IMR-90 (cell line): Measurements from ENCODE around the gene FNDC11. TPM values are rescaled to one million over a fixed set of nuclear protein-coding genes. Genes with fewer than 3 reads are reported as not detected.
A peak's percentile ranks its signal among the peaks of the same experiment; 100 is the strongest.

Experiments used
- ATAC-seq: fragments of 200-7000 bp; cut with Tn5 transposase; 2 replicates; pipeline ENCODE4 v1.9.1; 2020; ENCODE audit warnings: low read depth, mild to moderate bottlenecking, moderate library complexity
- BruUV-seq: library from RNA; stranded (reverse); fragments of 400-500 nt; replicated peaks from 2 replicates; lab custom pipeline; 2021; lab: Mats Ljungman, UMichigan
- CTCF ChIA-PET: fragments of 300-600 bp; formaldehyde crosslinking; extraction: SDS; loops from one replicate; lab custom pipeline; 2021; ENCODE audit warnings: antibody characterized with exemption; lab: Yijun Ruan, JAX
- POLR2A ChIA-PET: fragments of 300-600 bp; sonication (Branson Sonifier 250); formaldehyde crosslinking; loops from one replicate; lab custom pipeline; 2022; ENCODE audit warnings: antibody characterized with exemption; ENCODE audit not compliant: unreplicated experiment; lab: Charles Lee
- DNase-seq: peaks from one replicate; pipeline ENCODE4 v3.0.0; 2013
- H2AFZ ChIP-seq: replicated peaks from 2 replicates; pipeline ENCODE3; 2013; ENCODE audit warnings: low read length, mild to moderate bottlenecking; ENCODE audit not compliant: poor library complexity
- H2AK5ac ChIP-seq: 2 replicates; pipeline ENCODE4 v1.6.1; 2013; ENCODE audit warnings: low read depth, low read length, inconsistent platforms
- H2AK9ac ChIP-seq: replicated peaks from 2 replicates; pipeline ENCODE3; 2013; ENCODE audit warnings: mild to moderate bottlenecking, low read depth, low read length, moderate library complexity; ENCODE audit not compliant: poor library complexity
- H2BK120ac ChIP-seq: 2 replicates; pipeline ENCODE4 v1.6.1; 2013; ENCODE audit warnings: low read depth, low read length, inconsistent platforms
- H2BK15ac ChIP-seq: 3 replicates; pipeline ENCODE4 v1.6.1; 2013; ENCODE audit warnings: low read depth, low read length, inconsistent platforms
- H2BK20ac ChIP-seq: 2 replicates; pipeline ENCODE4 v1.6.1; 2013; ENCODE audit warnings: low read depth, mild to moderate bottlenecking, inconsistent platforms, low read length, moderate library complexity
- H2BK5ac ChIP-seq: 2 replicates; pipeline ENCODE4 v1.6.1; 2013; ENCODE audit warnings: mild to moderate bottlenecking, low read depth, low read length, inconsistent platforms; ENCODE audit not compliant: poor library complexity, severe bottlenecking
- H3K14ac ChIP-seq: replicated peaks from 2 replicates; pipeline ENCODE4 v1.6.1; 2013; ENCODE audit warnings: low read depth, low read length, inconsistent platforms
- H3K18ac ChIP-seq: 2 replicates; pipeline ENCODE4 v1.6.1; 2013; ENCODE audit warnings: low read depth, low read length, control low read depth
- H3K23ac ChIP-seq: 2 replicates; pipeline ENCODE4 v1.6.1; 2013; ENCODE audit warnings: low read depth, low read length, inconsistent platforms
- H3K27ac ChIP-seq: 2 replicates; pipeline ENCODE4 v1.5.1; 2013; ENCODE audit warnings: mild to moderate bottlenecking, control low read depth, low read length; ENCODE audit not compliant: insufficient read depth
- H3K27me3 ChIP-seq: 2 replicates; pipeline ENCODE4 v1.6.1; 2013; ENCODE audit warnings: low read length; ENCODE audit not compliant: control insufficient read depth, insufficient read depth
- H3K36me3 ChIP-seq: 2 replicates; pipeline ENCODE4 v1.6.1; 2013; ENCODE audit warnings: low read length, mixed read lengths; ENCODE audit not compliant: control insufficient read depth, insufficient read depth
- H3K4ac ChIP-seq: 2 replicates; pipeline ENCODE4 v1.6.1; 2013; ENCODE audit warnings: low read depth, low read length, inconsistent platforms
- H3K4me1 ChIP-seq: 2 replicates; pipeline ENCODE4 v1.6.1; 2013; ENCODE audit warnings: low read length, mixed read lengths; ENCODE audit not compliant: control insufficient read depth, insufficient read depth
- H3K4me2 ChIP-seq: 2 replicates; pipeline ENCODE4 v1.6.1; 2013; ENCODE audit warnings: low read depth, mild to moderate bottlenecking, control low read depth, low read length, moderate library complexity
- H3K4me3 ChIP-seq: 2 replicates; pipeline ENCODE4 v1.5.1; 2013; ENCODE audit warnings: low read depth, mild to moderate bottlenecking, control low read depth, low read length, moderate library complexity; ENCODE audit not compliant: insufficient read depth
- H3K56ac ChIP-seq: 2 replicates; pipeline ENCODE4 v1.6.1; 2013; ENCODE audit warnings: low read length, inconsistent platforms; ENCODE audit not compliant: insufficient read depth; ENCODE audit errors: extremely low read depth
- H3K79me1 ChIP-seq, 2 experiments: 2 replicates each; pipeline ENCODE4 v1.6.1; 2013; ENCODE audit warnings: low read length in 2 of 2, inconsistent platforms in 1 of 2, low read depth in 1 of 2
- H3K9ac ChIP-seq: 2 replicates; pipeline ENCODE4 v1.6.1; 2013; ENCODE audit warnings: low read depth, low read length, control low read depth
- H3K9me1 ChIP-seq: 2 replicates; pipeline ENCODE4 v1.6.1; 2013; ENCODE audit warnings: low read length, inconsistent platforms; ENCODE audit not compliant: insufficient read depth
- H3K9me3 ChIP-seq: 2 replicates; pipeline ENCODE4 v1.6.1; 2013; ENCODE audit warnings: low read length; ENCODE audit not compliant: control insufficient read depth, insufficient read depth
- H4K20me1 ChIP-seq: 2 replicates; pipeline ENCODE4 v1.6.1; 2013; ENCODE audit warnings: low read length, inconsistent platforms; ENCODE audit not compliant: insufficient read depth
- H4K5ac ChIP-seq: 2 replicates; pipeline ENCODE4 v1.6.1; 2013; ENCODE audit warnings: mild to moderate bottlenecking, low read depth, low read length, control low read depth
- H4K8ac ChIP-seq, 2 experiments: 2 replicates each; pipeline ENCODE4 v1.6.1; 2013; ENCODE audit warnings: low read depth in 2 of 2, low read length in 2 of 2, control low read depth in 1 of 2, inconsistent platforms in 1 of 2
- H4K91ac ChIP-seq: 2 replicates; pipeline ENCODE4 v1.6.1; 2013; ENCODE audit warnings: low read depth, low read length, inconsistent platforms; ENCODE audit not compliant: insufficient read depth
- CEBPB ChIP-seq: IDR thresholded peaks from 2 replicates; pipeline ENCODE4 v1.6.1; 2012; ENCODE audit warnings: low read depth, low read length, improper control_type of control experiment
- ELK1 ChIP-seq: fragments of 150-350 bp; IDR thresholded peaks from 2 replicates; pipeline ENCODE4 v1.6.1; 2016; ENCODE audit warnings: low read depth, mild to moderate bottlenecking, low read length, moderate library complexity, borderline replicate concordance
- FOS ChIP-seq: fragments of 150-350 bp; IDR thresholded peaks from 2 replicates; pipeline ENCODE4 v1.6.1; 2016; ENCODE audit warnings: low read depth, low read length
- MAFK ChIP-seq: IDR thresholded peaks from 2 replicates; pipeline ENCODE4 v1.6.1; 2012; ENCODE audit warnings: low read depth, low read length, improper control_type of control experiment
- MXI1 ChIP-seq: IDR thresholded peaks from 2 replicates; pipeline ENCODE4 v1.6.1; 2012; ENCODE audit warnings: low read depth, mild to moderate bottlenecking, low read length, moderate library complexity, borderline replicate concordance
- NFE2L2 ChIP-seq: fragments of 150-350 bp; IDR thresholded peaks from 2 replicates; pipeline ENCODE4 v1.6.1; 2016; ENCODE audit warnings: low read depth, mild to moderate bottlenecking, low read length
- POLR2A ChIP-seq: IDR thresholded peaks from 2 replicates; pipeline ENCODE4 v1.6.1; 2012; ENCODE audit warnings: mild to moderate bottlenecking, low read depth, low read length
- RAD21 ChIP-seq: IDR thresholded peaks from 2 replicates; pipeline ENCODE4 v1.6.1; 2012; ENCODE audit warnings: low read length, improper control_type of control experiment
- RCOR1 ChIP-seq: IDR thresholded peaks from 2 replicates; pipeline ENCODE4 v1.6.1; 2012; ENCODE audit warnings: mild to moderate bottlenecking, low read length, improper control_type of control experiment; ENCODE audit not compliant: insufficient replicate concordance
- RFX5 ChIP-seq: IDR thresholded peaks from 2 replicates; pipeline ENCODE4 v1.8.0; 2012; ENCODE audit warnings: low read depth, mild to moderate bottlenecking, low read length, moderate library complexity
- SMC3 ChIP-seq: fragments of 150-350 bp; IDR thresholded peaks from 2 replicates; pipeline ENCODE4 v1.6.1; 2016; ENCODE audit warnings: low read depth, mild to moderate bottlenecking, antibody characterized with exemption, low read length, moderate library complexity
- USF2 ChIP-seq: fragments of 150-350 bp; IDR thresholded peaks from 2 replicates; pipeline ENCODE4 v1.6.1; 2017; ENCODE audit warnings: mild to moderate bottlenecking, antibody characterized with exemption, low read length, low read depth
- WGBS, 2 experiments: methylation state at CpG; one replicate each; pipeline versions ENCODE4 v1.1.5 to v1.1.7; 2013; ENCODE audit warnings: missing lambda C conversion rate in 2 of 2; ENCODE audit not compliant: insufficient read length in 1 of 2; ENCODE audit errors: extremely low coverage in 2 of 2; 5-methylcytosine and 5-hydroxymethylcytosine counted together
- dilution Hi-C: fragments of 300-500 bp; cut with HindIII; formaldehyde crosslinking; loops from one replicate; pipeline ENCODE4 v1.14.3; 2018; ENCODE audit warnings: low sequenced_read_pairs; ENCODE audit not compliant: unreplicated experiment
- in situ Hi-C: fragments of 300-500 bp; cut with MboI; formaldehyde crosslinking; loops from 3 replicates; pipeline ENCODE4 v1.14.3; 2019; ENCODE audit warnings: low sequenced_read_pairs, inconsistent platforms, mixed read lengths
- intact Hi-C: fragments of 100-400 bp; cut with micrococcal nuclease; formaldehyde crosslinking; loops from 2 replicates; pipeline ENCODE4 v1.10.0; 2022
- polyA plus RNA-seq, 3 experiments: library from polyadenylated mRNA; depleted of rRNA; stranded (reverse); fragments of >200 nt; gene quantifications; 2 replicates each; pipeline ENCODE4 v1.2.3, GENCODE V29; 2012; ENCODE audit warnings: low replicate concordance in 1 of 3
- total RNA-seq: library from RNA; depleted of rRNA; stranded (reverse); fragments of >200 nt; gene quantifications from 2 replicates; pipeline ENCODE4 v1.2.3, GENCODE V29; 2012

The FNDC11 gene
- total and polyA plus RNA-seq, 2 of the 4 experiments (the other 2 are of a cell fraction), result 0.36 to 1.0 TPM

- no peak for TF ChIP-seq RFX5
Observed at GRCh38 chr20:63536241-63536977, 17.6 kb upstream of the FNDC11 start (continued).

GRCh38 chr20:63536997-63537524, 16.9 kb upstream of the FNDC11 start, which contains the start of gene PTK6:
TSS of gene PTK6 (minus strand) at chr20:63537376. CDS start at chr20:63537314, 62 bp downstream.
- Histone ChIP-seq H3K9ac (no peak within 1 kb of the TSS), H3K27me3 (peaks cover 4% of the 10 kb centered on the region; the same call in 1 of the 2 replicates), H4K20me1 (no peaks in the 10 kb centered on the region), H3K4ac (peak within 1 kb of the TSS; percentile 39; the same call in 1 of the 2 replicates), H4K8ac (peak within 1 kb of the TSS; percentile 5 to 91; a peak in 3 of 4 replicates), H4K5ac (peak within 1 kb of the TSS; percentile 50; the same call in 1 of the 2 replicates), H3K27ac (no peak within 1 kb of the TSS; the same call in 1 of the 2 replicates), H4K91ac (0 out of 2 replicates have a peak within 1 kb of the TSS, but pooled peaks have one; percentile 8), H3K18ac (no peak within 1 kb of the TSS), H3K9me1 (no peaks in the 10 kb centered on the region), H2AFZ (peak within 1 kb of the TSS; percentile 98), H3K9me3 (no peaks in the 10 kb centered on the region), H3K4me1 (peaks cover 3% of the 10 kb centered on the region; the same call in 1 of the 2 replicates), H3K36me3 (no peaks in the 10 kb centered on the region), H3K14ac (no peak within 1 kb of the TSS), H3K79me1 (no peaks in the 10 kb centered on the region), H3K23ac (no peak within 1 kb of the TSS), H2BK20ac (no peak within 1 kb of the TSS), H2BK120ac (peak within 1 kb of the TSS; percentile 62; the same call in 1 of the 2 replicates), H3K56ac (no peak within 1 kb of the TSS), H2BK15ac (no peak within 1 kb of the TSS), H3K4me3 (0 out of 2 replicates have a peak within 1 kb of the TSS, but pooled peaks have one; percentile 12), H2AK9ac (peak within 1 kb of the TSS; percentile 43), H3K4me2 (peak within 1 kb of the TSS; percentile 28; the same call in 1 of the 2 replicates), H2BK5ac (no peak within 1 kb of the TSS), H2AK5ac (peak within 1 kb of the TSS; percentile 39; the same call in 1 of the 2 replicates)
- CTCF ChIA-PET, result interaction anchor here (0.5 to 1.9 kb wide), 9 partner anchors 15 to 502 kb away, joined by 3 to 10 read pairs (median 3); partner anchors contain the start of gene TPD52L2
- no peak for DNase-seq
- BruUV-seq, result no TSS peak
- in situ Hi-C loops (loop anchor here (10.0 kb wide), 2 partner anchors 328 to 438 kb away; partner anchors contain the start of genes ABHD16B, SAMD10 and TPD52L2), intact Hi-C loops (loop anchor here (5.0 to 10.0 kb wide), 3 partner anchors 118 to 520 kb away; partner anchors contain the start of genes RTEL1, STMN3 and UCKL1), dilution Hi-C loops (no loop called here)
- POLR2A ChIA-PET, result no interaction called here
- no peak for ATAC-seq
- 92% methylated on average over 10 of the region's 29 CpGs; no CpG with 5 or more reads in 1 of the 2 experiments for whole genome bisulfite sequencing, 2 experiments
- TF ChIP-seq RFX5 (no peak), CEBPB (no peak), MXI1 (no peak), MAFK (no peak), SMC3 (no peak), POLR2A (no peak), RAD21 (no peak), FOS (no peak), NFE2L2 (no peak), USF2 (no peak), RCOR1 (no peak), ELK1 (no peak)
